Measurements from ENCODE around the gene TAF6. TPM values are rescaled to one million over a fixed set of nuclear protein-coding genes. Genes with fewer than 3 reads are reported as not detected.

The TAF6 gene
- total and polyA plus RNA-seq, 2 donors (not counting 1 experiment from before 2014, with no cell fraction given): 16.2 to 41.5 TPM

DNA sequence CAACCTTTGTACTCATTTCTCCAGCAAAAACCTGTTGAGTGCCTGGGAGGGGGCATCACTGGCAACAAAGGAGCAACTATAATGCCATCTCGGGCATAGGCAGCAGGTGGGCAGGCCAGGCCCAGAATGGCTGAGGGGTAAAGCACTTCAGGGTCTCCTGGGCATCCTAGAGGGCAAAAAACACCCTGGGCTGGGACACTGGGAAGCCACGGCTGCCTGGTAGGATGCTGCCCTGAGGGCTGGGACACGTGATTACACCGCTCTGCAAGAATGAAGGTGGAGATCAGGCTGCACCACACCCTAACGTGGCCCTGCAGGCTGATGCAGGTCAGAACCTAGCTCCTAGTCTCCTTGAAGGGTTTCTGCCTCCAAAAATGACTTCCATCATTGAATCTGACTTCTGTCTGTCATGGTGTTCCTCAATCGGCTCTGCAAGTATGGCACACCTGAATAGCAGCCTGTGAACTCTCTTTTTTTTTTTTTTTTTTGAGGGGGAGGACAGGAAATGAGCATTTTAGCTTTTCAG is 43.9 kb upstream of the TAF6 start:
- Histone ChIP-seq H3K79me2 (ENCODE audit: control insufficient read depth, insufficient read depth, low read length) (no peaks in the 10 kb centered on the region), H3K9ac (ENCODE audit: insufficient read depth, low read length) (no peak overlapping the region), H2AFZ (ENCODE audit: low read length) (no peak overlapping the region), H3K27ac (ENCODE audit: insufficient read depth, low read length) (no peak overlapping the region), H3K36me3 (ENCODE audit: control insufficient read depth, insufficient read depth, low read length) (no peaks in the 10 kb centered on the region), H3K4me2 (ENCODE audit: extremely low read depth, insufficient read depth, low read length) (no peak overlapping the region), H3K4me3 (replicated peaks in 1 of 4; ENCODE audit: control extremely low read depth in 1 of 4, insufficient read depth in 1 of 4, low read depth in 3 of 4, low read length in 4 of 4) (no peak overlapping the region), H3K27me3 (ENCODE audit: control insufficient read depth, insufficient read depth, low read length) (no peaks in the 10 kb centered on the region), H3K4me1 (ENCODE audit: control insufficient read depth, extremely low read depth, insufficient read depth, low read length) (no peaks in the 10 kb centered on the region), H3K9me3 (ENCODE audit: control insufficient read depth, insufficient read depth, low read depth, low read length) (no peaks in the 10 kb centered on the region), H4K20me1 (ENCODE audit: control insufficient read depth, extremely low read depth, insufficient read depth, low read length) (no peaks in the 10 kb centered on the region)
- no peak for TF ChIP-seq EZH2 (IDR thresholded peaks at IDR 0.05; ENCODE audit: low read length, missing control alignments)
- TF ChIP-seq, protein P1, sequence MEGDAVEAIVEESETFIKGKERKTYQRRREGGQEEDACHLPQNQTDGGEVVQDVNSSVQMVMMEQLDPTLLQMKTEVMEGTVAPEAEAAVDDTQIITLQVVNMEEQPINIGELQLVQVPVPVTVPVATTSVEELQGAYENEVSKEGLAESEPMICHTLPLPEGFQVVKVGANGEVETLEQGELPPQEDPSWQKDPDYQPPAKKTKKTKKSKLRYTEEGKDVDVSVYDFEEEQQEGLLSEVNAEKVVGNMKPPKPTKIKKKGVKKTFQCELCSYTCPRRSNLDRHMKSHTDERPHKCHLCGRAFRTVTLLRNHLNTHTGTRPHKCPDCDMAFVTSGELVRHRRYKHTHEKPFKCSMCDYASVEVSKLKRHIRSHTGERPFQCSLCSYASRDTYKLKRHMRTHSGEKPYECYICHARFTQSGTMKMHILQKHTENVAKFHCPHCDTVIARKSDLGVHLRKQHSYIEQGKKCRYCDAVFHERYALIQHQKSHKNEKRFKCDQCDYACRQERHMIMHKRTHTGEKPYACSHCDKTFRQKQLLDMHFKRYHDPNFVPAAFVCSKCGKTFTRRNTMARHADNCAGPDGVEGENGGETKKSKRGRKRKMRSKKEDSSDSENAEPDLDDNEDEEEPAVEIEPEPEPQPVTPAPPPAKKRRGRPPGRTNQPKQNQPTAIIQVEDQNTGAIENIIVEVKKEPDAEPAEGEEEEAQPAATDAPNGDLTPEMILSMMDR (conservative IDR thresholded peaks at IDR 0.05 in 1 of 2, IDR thresholded peaks at IDR 0.05 in 1 of 2; ENCODE audit: low read depth in 1 of 2, low read length in 2 of 2): no peak
- DNase-seq (ENCODE audit: low read depth in 2 of 2): no peak

DNA sequence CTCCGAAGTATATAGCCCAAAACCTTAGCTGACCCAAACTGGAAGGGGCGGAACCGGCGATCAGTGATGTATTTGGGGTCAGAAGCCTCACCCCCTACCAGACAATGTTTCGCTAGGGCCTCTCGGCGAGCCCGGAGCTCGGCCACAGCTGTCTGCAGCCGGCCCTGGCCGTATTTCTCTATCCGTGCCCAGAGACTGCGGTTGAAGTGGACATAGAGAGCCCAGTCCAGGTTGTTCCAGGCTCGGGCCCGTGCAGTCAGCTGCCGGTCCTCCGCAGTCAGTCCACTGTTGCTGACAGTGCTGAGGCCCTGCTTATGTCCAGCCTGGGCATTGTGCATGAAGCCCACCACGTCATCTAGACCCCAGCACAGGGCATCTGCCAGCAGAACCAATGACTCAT is 40.9 kb upstream of the TAF6 start:
- Histone ChIP-seq H3K27me3 (ENCODE audit: control insufficient read depth, insufficient read depth, low read length) (no peaks in the 10 kb centered on the region), H3K9ac (ENCODE audit: insufficient read depth, low read length) (no peak overlapping the region), H2AFZ (ENCODE audit: low read length) (no peak overlapping the region), H3K36me3 (ENCODE audit: control insufficient read depth, insufficient read depth, low read length) (peaks cover 18% of the 10 kb centered on the region), H3K79me2 (ENCODE audit: control insufficient read depth, insufficient read depth, low read length) (peaks cover 8% of the 10 kb centered on the region), H3K4me3 (replicated peaks in 1 of 4; ENCODE audit: control extremely low read depth in 1 of 4, insufficient read depth in 1 of 4, low read depth in 3 of 4, low read length in 4 of 4) (no peak overlapping the region), H3K9me3 (ENCODE audit: control insufficient read depth, insufficient read depth, low read depth, low read length) (no peaks in the 10 kb centered on the region), H3K4me2 (ENCODE audit: extremely low read depth, insufficient read depth, low read length) (no peak overlapping the region), H3K4me1 (ENCODE audit: control insufficient read depth, extremely low read depth, insufficient read depth, low read length) (peaks cover 4% of the 10 kb centered on the region), H3K27ac (ENCODE audit: insufficient read depth, low read length) (no peak overlapping the region), H4K20me1 (ENCODE audit: control insufficient read depth, extremely low read depth, insufficient read depth, low read length) (no peaks in the 10 kb centered on the region)
- no peak for DNase-seq (ENCODE audit: low read depth in 2 of 2)
- TF ChIP-seq, protein P1 (conservative IDR thresholded peaks at IDR 0.05 in 1 of 2, IDR thresholded peaks at IDR 0.05 in 1 of 2; ENCODE audit: low read depth in 1 of 2, low read length in 2 of 2): no peak
- TF ChIP-seq EZH2 (IDR thresholded peaks at IDR 0.05; ENCODE audit: low read length, missing control alignments): no peak

DNA sequence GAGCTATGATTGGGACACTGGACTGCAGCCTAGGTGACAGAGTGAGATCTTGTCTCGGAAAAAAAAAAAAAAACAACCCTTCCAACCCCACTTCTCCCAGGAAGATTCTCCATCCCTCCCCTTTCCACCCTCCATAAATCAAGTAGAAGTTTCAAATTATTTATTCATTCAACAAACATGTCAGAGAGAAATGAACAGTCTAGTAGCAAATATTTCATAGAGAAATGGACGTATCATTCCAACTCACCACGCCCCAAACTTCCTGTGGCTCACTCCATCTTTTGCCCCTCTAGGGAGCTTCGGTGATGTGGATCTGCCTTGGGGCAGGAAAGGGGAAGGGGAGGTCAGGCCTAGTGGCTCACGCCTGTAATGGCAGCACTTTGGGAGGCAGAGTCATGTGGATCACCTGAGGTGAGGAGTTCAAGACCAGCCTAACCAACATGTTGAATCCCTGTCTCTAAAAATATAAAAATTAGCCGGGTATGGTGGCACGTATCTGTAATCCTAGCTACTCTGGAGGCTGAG is 40.0 kb upstream of the TAF6 start:
- peaks cover 19% of the 10 kb centered on the region for H3K36me3 ChIP-seq (ENCODE audit: control insufficient read depth, insufficient read depth, low read length)
- no peak overlapping the region for H3K9ac ChIP-seq (ENCODE audit: insufficient read depth, low read length)
- H2AFZ ChIP-seq (ENCODE audit: low read length): no peak overlapping the region
- H4K20me1 ChIP-seq (ENCODE audit: control insufficient read depth, extremely low read depth, insufficient read depth, low read length): no peaks in the 10 kb centered on the region
- H3K4me2 ChIP-seq (ENCODE audit: extremely low read depth, insufficient read depth, low read length): peak overlapping the region; percentile 74
- peaks cover 8% of the 10 kb centered on the region for H3K79me2 ChIP-seq (ENCODE audit: control insufficient read depth, insufficient read depth, low read length)
- H3K4me3 ChIP-seq (replicated peaks in 1 of 4; ENCODE audit: control extremely low read depth in 1 of 4, insufficient read depth in 1 of 4, low read depth in 3 of 4, low read length in 4 of 4): peak overlapping the region; percentile 67 to 84 (median 70)
- peaks cover 4% of the 10 kb centered on the region for H3K4me1 ChIP-seq (ENCODE audit: control insufficient read depth, extremely low read depth, insufficient read depth, low read length)
- H3K27me3 ChIP-seq (ENCODE audit: control insufficient read depth, insufficient read depth, low read length): no peaks in the 10 kb centered on the region
- no peaks in the 10 kb centered on the region for H3K9me3 ChIP-seq (ENCODE audit: control insufficient read depth, insufficient read depth, low read depth, low read length)
- DNase-seq (ENCODE audit: low read depth in 2 of 2): no peak
- peak overlapping the region; percentile 68 for H3K27ac ChIP-seq (ENCODE audit: insufficient read depth, low read length)
- no peak for TF ChIP-seq EZH2 (IDR thresholded peaks at IDR 0.05; ENCODE audit: low read length, missing control alignments)
- TF ChIP-seq, protein P1 (conservative IDR thresholded peaks at IDR 0.05 in 1 of 2, IDR thresholded peaks at IDR 0.05 in 1 of 2; ENCODE audit: low read depth in 1 of 2, low read length in 2 of 2): no peak
